Dendritic cell treated with granulocyte-macrophage colony-stimulating factor and Interleukin-4, amounts not matched to agents 40 ng/mL and 50 ng/mL, for 4 days (primary cell): Measurements from ENCODE around the gene RAET1E.
"Not testable (repeated sequence)": the region's sequence is repeated elsewhere in the genome, so short reads cannot be mapped to it uniquely, and the experiment has no call there.

ENCODE experiments used
- H3K27ac Mint-ChIP-seq: one replicate; pipeline ENCODE4 v1.8.0; 2022; ENCODE audit warnings: mild to moderate bottlenecking, mixed read lengths
- H3K27me3 Mint-ChIP-seq: one replicate; pipeline ENCODE4 v1.8.0; 2022; ENCODE audit warnings: mild to moderate bottlenecking, mixed read lengths
- H3K36me3 Mint-ChIP-seq: one replicate; pipeline ENCODE4 v1.8.0; 2022; ENCODE audit warnings: low read depth, mixed read lengths
- H3K4me1 Mint-ChIP-seq: one replicate; pipeline ENCODE4 v1.8.0; 2022; ENCODE audit warnings: low read depth, mixed read lengths
- H3K4me3 Mint-ChIP-seq: one replicate; pipeline ENCODE4 v1.8.0; 2022; ENCODE audit warnings: mild to moderate bottlenecking, moderate library complexity, mixed read lengths
- H3K9me3 Mint-ChIP-seq: one replicate; pipeline ENCODE4 v1.8.0; 2022; ENCODE audit warnings: mixed read lengths
- intact Hi-C: fragments of 100-400 bp; cut with micrococcal nuclease; formaldehyde crosslinking; loops from one replicate; pipeline ENCODE4 v1.15.0; 2022

Gene RAET1E

GRCh38 chr6:149899486-149899885 is 1.6 kb upstream of the RAET1E start:
- Mint-ChIP-seq H3K36me3 (no peaks in the 10 kb centered on the region), H3K4me3 (no peak overlapping the region), H3K27me3 (no peaks in the 10 kb centered on the region), H3K9me3 (no peaks in the 10 kb centered on the region), H3K4me1 (peaks cover 11% of the 10 kb centered on the region), H3K27ac (no peak overlapping the region)
- intact Hi-C loops = no loop called here

- Mint-ChIP-seq H3K4me1 (peaks cover 11% of the 10 kb centered on the region), H3K27ac (no peak overlapping the region), H3K27me3 (no peaks in the 10 kb centered on the region)
Observed at GRCh38 chr6:149898966-149899365, 1.1 kb upstream of the RAET1E start.

DNA sequence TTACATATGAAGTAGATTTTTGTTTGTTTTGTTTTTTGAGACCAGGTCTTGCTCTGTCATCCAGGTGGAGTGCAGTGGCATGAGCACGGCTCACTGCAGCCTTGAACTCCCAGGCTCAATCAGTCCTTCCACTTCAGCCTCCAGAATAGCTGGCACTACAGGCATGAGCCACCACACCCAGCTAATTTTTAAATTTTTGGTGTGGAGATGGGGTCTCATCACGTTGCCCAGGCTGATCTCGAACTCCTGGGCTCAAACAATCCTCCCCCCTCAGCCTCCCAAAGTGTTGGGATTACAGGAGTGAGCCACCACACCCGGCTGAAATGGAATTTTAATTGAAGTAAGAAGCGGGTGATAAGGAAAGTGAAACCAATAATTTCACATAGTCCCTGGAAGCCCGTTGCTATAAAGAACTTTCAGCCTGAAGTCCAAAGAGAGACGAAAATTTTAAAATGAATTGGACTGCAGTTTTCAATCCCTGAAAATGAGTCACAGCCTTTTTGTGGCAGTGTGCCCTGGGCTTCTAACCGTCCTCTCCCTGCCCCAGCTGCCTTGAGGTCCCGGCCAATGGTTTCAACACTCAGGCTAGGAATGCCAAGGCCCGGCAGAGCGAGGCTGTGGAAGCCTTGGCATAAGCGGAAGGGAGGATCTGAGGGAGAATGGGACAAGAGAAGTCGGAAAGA is 757 bp downstream of the RAET1E start:
- intact Hi-C loops = no loop called here
- peaks cover 11% of the 10 kb centered on the region for H3K4me1 Mint-ChIP-seq
- no peaks in the 10 kb centered on the region for H3K27me3 Mint-ChIP-seq
- no peaks in the 10 kb centered on the region for H3K36me3 Mint-ChIP-seq
- H3K9me3 Mint-ChIP-seq = no peaks in the 10 kb centered on the region
- H3K4me3 Mint-ChIP-seq = no peak overlapping the region
- H3K27ac Mint-ChIP-seq = no peak overlapping the region

More at GRCh38 chr6:149898966-149899365, 1.1 kb upstream of the RAET1E start:
- Mint-ChIP-seq H3K36me3 (no peaks in the 10 kb centered on the region), H3K9me3 (no peaks in the 10 kb centered on the region), H3K4me3 (no peak overlapping the region)
- intact Hi-C loops = no loop called here

DNA sequence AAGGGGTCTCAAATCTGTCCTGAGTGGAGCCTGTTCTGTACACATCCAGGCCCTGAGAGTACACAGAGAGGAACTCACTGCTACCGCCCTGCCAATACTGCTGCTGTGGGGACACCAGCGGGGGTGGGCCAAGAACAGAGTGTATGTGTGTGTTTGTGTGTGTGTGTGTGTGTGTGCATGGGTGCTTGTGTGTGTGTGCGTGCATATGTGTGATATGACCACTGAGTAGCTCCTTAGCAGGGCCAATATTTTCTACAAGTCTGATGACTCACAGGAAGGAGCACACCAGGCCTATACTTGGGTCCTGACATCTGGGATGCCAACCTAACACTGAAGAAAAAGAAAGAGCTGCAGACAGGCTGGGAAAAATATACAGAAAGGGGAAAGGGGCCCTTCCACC is 1.4 kb downstream of the RAET1E start:
- intact Hi-C loops = no loop called here
- H3K4me1 Mint-ChIP-seq = peaks cover 11% of the 10 kb centered on the region
- no peaks in the 10 kb centered on the region for H3K27me3 Mint-ChIP-seq
- no peaks in the 10 kb centered on the region for H3K9me3 Mint-ChIP-seq
- H3K27ac Mint-ChIP-seq = no peak overlapping the region
- H3K4me3 Mint-ChIP-seq = no peak overlapping the region
- no peaks in the 10 kb centered on the region for H3K36me3 Mint-ChIP-seq

- H3K4me1 Mint-ChIP-seq = peaks cover 11% of the 10 kb centered on the region
- H3K27me3 Mint-ChIP-seq = no peaks in the 10 kb centered on the region
- intact Hi-C loops = no loop called here
- H3K9me3 Mint-ChIP-seq = no peaks in the 10 kb centered on the region
- H3K27ac Mint-ChIP-seq = no peak overlapping the region
- no peaks in the 10 kb centered on the region for H3K36me3 Mint-ChIP-seq
- no peak overlapping the region for H3K4me3 Mint-ChIP-seq
Observed at GRCh38 chr6:149895833-149896271, 2.1 kb downstream of the RAET1E start.

DNA sequence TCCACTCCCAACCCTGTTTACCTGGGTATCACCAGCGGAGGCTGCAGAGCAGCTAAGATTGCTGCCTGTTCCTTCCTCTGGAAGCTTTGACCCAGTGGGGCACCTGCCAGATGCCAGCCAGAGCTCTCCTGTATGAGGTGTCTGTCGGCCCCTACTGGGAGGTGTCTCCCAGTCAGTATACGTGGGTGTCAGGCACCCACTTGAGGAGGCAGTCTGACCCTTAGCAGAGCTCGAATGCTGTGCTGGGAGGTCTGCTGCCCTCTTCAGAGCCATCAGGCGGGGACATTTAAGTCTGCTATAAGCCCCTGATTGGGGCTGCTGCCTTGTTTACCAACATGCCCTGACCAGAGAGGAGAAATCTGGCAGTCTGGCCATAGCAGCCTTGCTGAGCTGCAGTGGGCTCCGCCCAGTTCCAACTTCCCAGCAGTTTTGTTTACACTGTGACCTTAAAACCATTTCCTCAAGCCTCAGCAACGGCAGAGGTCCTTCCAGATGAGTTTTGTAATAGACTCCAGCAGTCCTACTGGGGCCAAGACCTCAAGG is 2.8 kb downstream of the RAET1E start:
- Mint-ChIP-seq H3K27me3 (no peaks in the 10 kb centered on the region), H3K4me3 (no peak overlapping the region), H3K27ac (no peak overlapping the region), H3K36me3 (no peaks in the 10 kb centered on the region), H3K4me1 (peaks cover 11% of the 10 kb centered on the region), H3K9me3 (no peaks in the 10 kb centered on the region)
- intact Hi-C loops = no loop called here

DNA sequence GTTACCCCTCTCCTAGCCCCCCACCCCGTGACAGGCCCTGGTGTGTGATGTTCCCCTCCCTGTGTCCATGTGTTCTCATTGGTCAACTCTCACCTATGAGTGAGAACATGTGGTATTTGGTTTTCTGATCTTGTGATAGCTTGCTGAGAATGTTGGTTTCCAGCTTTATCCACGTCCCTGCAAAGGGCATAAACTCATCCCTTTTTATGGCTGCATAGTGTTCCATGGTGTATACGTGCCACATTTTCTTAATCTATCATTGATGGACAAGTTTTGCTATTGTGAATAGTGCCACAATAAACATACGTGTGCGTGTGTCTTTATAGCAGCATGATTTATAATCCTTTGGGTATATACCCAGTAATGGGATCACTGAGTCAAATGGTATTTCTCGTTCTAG is 6.0 kb downstream of the RAET1E start:
- intact Hi-C loops, H3K9me3 Mint-ChIP-seq, H3K36me3 Mint-ChIP-seq, H3K4me3 Mint-ChIP-seq, H3K27ac Mint-ChIP-seq, H3K27me3 Mint-ChIP-seq: not testable (repeated sequence)
- H3K4me1 Mint-ChIP-seq = peaks cover 17% of the 10 kb centered on the region

- Mint-ChIP-seq H3K36me3 (no peaks in the 10 kb centered on the region), H3K4me1 (peaks cover 17% of the 10 kb centered on the region), H3K27me3 (no peaks in the 10 kb centered on the region), H3K27ac (peak overlapping the region; percentile 52), H3K9me3 (no peaks in the 10 kb centered on the region), H3K4me3 (no peak overlapping the region)
- intact Hi-C loops = no loop called here
Observed at GRCh38 chr6:149891259-149891658, 6.7 kb downstream of the RAET1E start.

GRCh38 chr6:149890629-149891045 is 7.3 kb downstream of the RAET1E start:
- H3K9me3 Mint-ChIP-seq = no peaks in the 10 kb centered on the region
- peaks cover 10% of the 10 kb centered on the region for H3K4me1 Mint-ChIP-seq

DNA sequence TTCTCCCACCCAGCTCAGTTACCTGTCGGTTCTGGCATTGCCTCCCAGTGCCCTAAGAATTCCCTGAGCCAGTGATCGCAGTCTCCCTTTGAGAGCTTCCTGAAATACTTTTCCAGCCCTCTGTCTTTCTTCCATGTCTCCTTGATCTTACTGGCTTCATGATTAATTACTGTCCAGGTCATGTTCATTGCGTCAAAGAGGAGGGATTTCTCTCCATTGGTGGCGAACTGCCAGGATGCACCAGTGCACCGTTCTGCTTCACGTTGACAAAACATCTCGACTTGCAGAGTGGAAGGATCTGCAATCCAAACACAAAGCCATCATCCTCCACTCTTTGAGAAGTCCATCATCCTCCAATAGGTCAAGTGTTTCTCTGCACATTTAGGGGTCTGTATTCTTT is 8.6 kb downstream of the RAET1E start:
- Mint-ChIP-seq H3K9me3 (no peaks in the 10 kb centered on the region), H3K27ac (no peak overlapping the region), H3K27me3 (no peaks in the 10 kb centered on the region), H3K36me3 (no peaks in the 10 kb centered on the region), H3K4me3 (no peak overlapping the region), H3K4me1 (peaks cover 6% of the 10 kb centered on the region)
- intact Hi-C loops = no loop called here

More at GRCh38 chr6:149890629-149891045, 7.3 kb downstream of the RAET1E start:
- Mint-ChIP-seq H3K36me3 (no peaks in the 10 kb centered on the region), H3K27ac (peak overlapping the region; percentile 52), H3K27me3 (no peaks in the 10 kb centered on the region), H3K4me3 (no peak overlapping the region)
- intact Hi-C loops = no loop called here

- H3K4me3 Mint-ChIP-seq = no peak overlapping the region
- intact Hi-C loops = no loop called here
- H3K36me3 Mint-ChIP-seq = no peaks in the 10 kb centered on the region
- no peaks in the 10 kb centered on the region for H3K27me3 Mint-ChIP-seq
- H3K4me1 Mint-ChIP-seq = peaks cover 6% of the 10 kb centered on the region
- H3K27ac Mint-ChIP-seq = no peak overlapping the region
- no peaks in the 10 kb centered on the region for H3K9me3 Mint-ChIP-seq
Observed at GRCh38 chr6:149888659-149889058, 9.3 kb downstream of the RAET1E start.

GRCh38 chr6:149888093-149888492 is 9.8 kb downstream of the RAET1E start:
- Mint-ChIP-seq H3K4me1 (peaks cover 6% of the 10 kb centered on the region), H3K27ac (no peak overlapping the region), H3K36me3 (no peaks in the 10 kb centered on the region), H3K9me3 (no peaks in the 10 kb centered on the region), H3K4me3 (no peak overlapping the region), H3K27me3 (peaks cover 2% of the 10 kb centered on the region)
- intact Hi-C loops = no loop called here

DNA sequence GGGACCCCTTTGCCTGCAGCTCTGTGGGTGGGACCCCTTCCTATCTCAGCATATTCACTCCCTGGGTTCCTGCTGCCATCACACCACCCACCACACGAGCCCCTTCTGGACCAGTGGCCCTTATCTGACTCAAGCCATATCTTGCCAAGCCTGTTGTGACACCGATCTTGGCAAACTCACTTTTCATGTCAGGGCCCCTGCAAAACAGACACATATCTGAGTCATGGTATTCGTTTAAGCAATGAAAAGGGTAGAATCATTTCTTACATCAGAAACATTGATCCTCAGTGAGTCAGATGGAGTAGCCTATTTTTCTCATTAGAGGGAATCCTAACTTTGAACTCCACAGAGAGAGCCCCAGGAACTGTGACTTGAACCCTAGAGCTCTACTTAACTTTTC is 10.6 kb downstream of the RAET1E start:
- Mint-ChIP-seq H3K9me3 (no peaks in the 10 kb centered on the region), H3K27me3 (peaks cover 2% of the 10 kb centered on the region), H3K36me3 (no peaks in the 10 kb centered on the region), H3K27ac (no peak overlapping the region), H3K4me1 (peaks cover 6% of the 10 kb centered on the region), H3K4me3 (no peak overlapping the region)
- intact Hi-C loops = no loop called here

DNA sequence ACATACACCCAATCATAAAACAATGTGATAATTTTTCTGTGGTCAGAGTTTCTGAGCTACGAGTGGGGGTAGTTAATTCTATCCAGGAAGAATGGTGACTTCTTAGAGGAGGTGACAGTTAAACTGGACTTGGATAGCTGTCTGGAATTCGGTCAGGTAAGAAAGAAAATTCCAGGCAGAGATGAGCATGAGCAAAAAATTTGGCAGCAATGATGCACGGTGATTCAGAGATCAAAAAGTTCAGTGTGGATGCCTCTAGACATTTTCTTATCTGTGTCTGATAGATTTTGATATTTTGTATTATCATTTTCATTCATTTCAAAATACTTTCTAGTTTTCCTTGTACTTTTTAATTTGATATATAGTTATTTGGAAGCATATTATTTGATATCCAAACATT is 12.0 kb downstream of the RAET1E start:
- peaks cover 6% of the 10 kb centered on the region for H3K4me1 Mint-ChIP-seq
- no peak overlapping the region for H3K4me3 Mint-ChIP-seq
- no peaks in the 10 kb centered on the region for H3K9me3 Mint-ChIP-seq
- no peak overlapping the region for H3K27ac Mint-ChIP-seq
- H3K36me3 Mint-ChIP-seq = no peaks in the 10 kb centered on the region
- intact Hi-C loops = no loop called here
- H3K27me3 Mint-ChIP-seq = peaks cover 6% of the 10 kb centered on the region

- intact Hi-C loops = no loop called here
- Mint-ChIP-seq H3K27me3 (peaks cover 9% of the 10 kb centered on the region), H3K36me3 (no peaks in the 10 kb centered on the region), H3K27ac (no peak overlapping the region), H3K9me3 (no peaks in the 10 kb centered on the region), H3K4me1 (peaks cover 6% of the 10 kb centered on the region), H3K4me3 (no peak overlapping the region)
Observed at GRCh38 chr6:149884617-149885016, 13.3 kb downstream of the RAET1E start.
